Neural cell (in vitro differentiated cells): ENCODE data around the gene INO80D. TPM values are rescaled to one million over a fixed set of nuclear protein-coding genes. Genes with fewer than 3 reads are reported as not detected.

Experiments used
- H2AFZ ChIP-seq: fragments of 200-600, 300-800 bp; sonication (generic), shearing (Covaris generic); 2 replicates; pipeline ENCODE4 v1.6.0; 2014; ENCODE audit warnings: low read depth, mild to moderate bottlenecking, antibody characterized with exemption, low read length, moderate library complexity
- H3F3A ChIP-seq: fragments of 200-600 bp; shearing (Covaris generic); 2 replicates; pipeline ENCODE4 v1.6.1; 2016; ENCODE audit warnings: mild to moderate bottlenecking, moderate library complexity, mixed read lengths, antibody characterized with exemption, low read length; ENCODE audit not compliant: insufficient read depth, poor library complexity, severe bottlenecking
- H3K27ac ChIP-seq: fragments of 200-600, 300-800 bp; sonication (generic), shearing (Covaris generic); 2 replicates; pipeline ENCODE4 v1.5.1; 2014; ENCODE audit warnings: mild to moderate bottlenecking, low read length, moderate library complexity
- H3K27me3 ChIP-seq: fragments of 300-800, 200-600 bp; sonication (generic), shearing (Covaris generic); 2 replicates; pipeline ENCODE4 v1.6.0; 2014; ENCODE audit warnings: mild to moderate bottlenecking, low read depth, low read length, moderate library complexity; ENCODE audit not compliant: insufficient read depth
- H3K36me3 ChIP-seq: fragments of 300-800, 200-600 bp; sonication (generic), shearing (Covaris generic); 2 replicates; pipeline ENCODE4 v1.5.1; 2014; ENCODE audit warnings: mild to moderate bottlenecking, antibody characterized with exemption, low read length, moderate library complexity; ENCODE audit not compliant: insufficient read depth
- H3K4me2 ChIP-seq: fragments of 300-800, 200-600 bp; sonication (generic), shearing (Covaris generic); 2 replicates; pipeline ENCODE4 v1.6.0; 2014; ENCODE audit warnings: mild to moderate bottlenecking, low read length
- H3K4me3 ChIP-seq: fragments of 300-800, 200-600 bp; sonication (generic), shearing (Covaris generic); 2 replicates; pipeline ENCODE4 v1.5.1; 2014; ENCODE audit warnings: mild to moderate bottlenecking, low read length, moderate library complexity
- H3K79me2 ChIP-seq: fragments of 200-600 bp; shearing (Covaris generic); replicated peaks from 2 replicates; pipeline ENCODE4 v1.6.0; 2014; ENCODE audit warnings: mild to moderate bottlenecking, low read length, moderate library complexity; ENCODE audit not compliant: insufficient read depth
- H3K9ac ChIP-seq: fragments of 300-800, 200-600 bp; sonication (generic), shearing (Covaris generic); 2 replicates; pipeline ENCODE4 v1.6.1; 2016; ENCODE audit warnings: mild to moderate bottlenecking, low read length, mixed read lengths
- H3K9me2 ChIP-seq: fragments of 200-600 bp; shearing (Covaris generic); 2 replicates; pipeline ENCODE4 v1.6.1; 2016; ENCODE audit warnings: mild to moderate bottlenecking, low read length, mixed read lengths; ENCODE audit not compliant: insufficient read depth
- H3K9me3 ChIP-seq: fragments of 200-600, 300-800 bp; sonication (generic), shearing (Covaris generic); 2 replicates; pipeline ENCODE4 v1.6.1; 2016; ENCODE audit warnings: mild to moderate bottlenecking, mixed run types, low read length, moderate library complexity, mixed read lengths
- H4K20me1 ChIP-seq: fragments of 200-600 bp; shearing (Covaris generic); 2 replicates; pipeline ENCODE4 v1.6.1; 2016; ENCODE audit warnings: mild to moderate bottlenecking, mixed run types; ENCODE audit not compliant: insufficient read depth
- EP300 ChIP-seq: fragments of 450-650 bp; conservative IDR thresholded peaks from 2 replicates; pipeline ENCODE4 v1.6.1; 2014; ENCODE audit warnings: antibody characterized with exemption, mild to moderate bottlenecking, moderate library complexity; ENCODE audit not compliant: poor library complexity, severe bottlenecking
- EZH2 ChIP-seq: fragments of 200-600, 300-800 bp; shearing (Covaris generic), sonication (generic); IDR thresholded peaks from 2 replicates; pipeline ENCODE4 v1.6.1; 2014; ENCODE audit warnings: antibody characterized with exemption, low read length, borderline replicate concordance, mild to moderate bottlenecking; ENCODE audit not compliant: insufficient read depth, poor library complexity, severe bottlenecking
- MXI1 ChIP-seq: fragments of 450-650 bp; conservative IDR thresholded peaks from 2 replicates; pipeline ENCODE4 v1.6.1; 2014; ENCODE audit warnings: antibody characterized with exemption, mild to moderate bottlenecking; ENCODE audit not compliant: poor library complexity, severe bottlenecking
- POLR2AphosphoS5 ChIP-seq: IDR thresholded peaks from 2 replicates; pipeline ENCODE4 v1.6.1; 2012
- RAD21 ChIP-seq: fragments of 450-650 bp; conservative IDR thresholded peaks from 2 replicates; pipeline ENCODE4 v1.6.1; 2014; ENCODE audit warnings: antibody characterized with exemption, mild to moderate bottlenecking, moderate library complexity
- SMC3 ChIP-seq: fragments of 450-650 bp; conservative IDR thresholded peaks from 2 replicates; pipeline ENCODE4 v1.6.1; 2014; ENCODE audit warnings: antibody characterized with exemption, mild to moderate bottlenecking, moderate library complexity; ENCODE audit not compliant: poor library complexity
- TAF1 ChIP-seq: IDR thresholded peaks from 2 replicates; pipeline ENCODE4 v1.6.1; 2012; ENCODE audit warnings: low read depth
- polyA plus RNA-seq: library from polyadenylated mRNA; depleted of rRNA; stranded (reverse); fragments of >200 nt; gene quantifications from 2 replicates; pipeline ENCODE4 v1.2.3, GENCODE V29; 2014
- TF ChIP-seq, protein P1 (sequence below): IDR thresholded peaks from 2 replicates; pipeline ENCODE4 v1.6.1; 2012; ENCODE audit warnings: borderline replicate concordance
- TF ChIP-seq, protein P2 (sequence below): fragments of 450-650 bp; IDR thresholded peaks from 2 replicates; pipeline ENCODE4 v1.5.1; 2014; ENCODE audit warnings: antibody characterized with exemption, mild to moderate bottlenecking, moderate library complexity; ENCODE audit not compliant: poor library complexity, severe bottlenecking

Gene INO80D
- polyA plus RNA-seq, 1 donor from 2014 or later = 8.7 TPM

DNA sequence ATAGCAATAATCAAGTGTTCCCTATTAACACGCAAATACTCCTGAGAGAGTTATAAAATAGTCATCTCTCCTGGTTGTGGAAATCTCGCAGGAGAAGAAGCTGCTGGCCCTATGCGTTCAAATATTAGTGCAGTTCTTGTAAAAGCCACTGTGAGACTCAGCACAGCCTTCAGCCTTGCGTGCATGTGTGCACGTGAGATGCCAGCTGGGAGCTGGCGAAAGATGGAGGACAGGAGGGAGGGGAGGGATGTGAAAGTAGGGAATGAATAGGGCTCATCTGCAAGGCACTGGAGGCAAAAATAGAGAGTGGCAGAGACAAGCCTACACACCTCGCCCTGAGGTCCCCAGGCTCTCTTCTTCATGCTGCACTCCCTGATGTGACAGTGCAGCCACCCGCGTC is 126.5 kb downstream of the INO80D start:
- Histone ChIP-seq H3K4me2 (no peak overlapping the region), H3K9ac (no peak overlapping the region), H3K9me3 (no peaks in the 10 kb centered on the region), H3K36me3 (no peaks in the 10 kb centered on the region), H3K4me3 (no peak overlapping the region), H2AFZ (no peak overlapping the region), H3K79me2 (no peaks in the 10 kb centered on the region), H3F3A (no peaks in the 10 kb centered on the region), H4K20me1 (no peaks in the 10 kb centered on the region), H3K9me2 (no peaks in the 10 kb centered on the region), H3K27me3 (no peaks in the 10 kb centered on the region), H3K27ac (no peak overlapping the region)
- TF ChIP-seq EP300 = no peak
- TF ChIP-seq, protein P1, sequence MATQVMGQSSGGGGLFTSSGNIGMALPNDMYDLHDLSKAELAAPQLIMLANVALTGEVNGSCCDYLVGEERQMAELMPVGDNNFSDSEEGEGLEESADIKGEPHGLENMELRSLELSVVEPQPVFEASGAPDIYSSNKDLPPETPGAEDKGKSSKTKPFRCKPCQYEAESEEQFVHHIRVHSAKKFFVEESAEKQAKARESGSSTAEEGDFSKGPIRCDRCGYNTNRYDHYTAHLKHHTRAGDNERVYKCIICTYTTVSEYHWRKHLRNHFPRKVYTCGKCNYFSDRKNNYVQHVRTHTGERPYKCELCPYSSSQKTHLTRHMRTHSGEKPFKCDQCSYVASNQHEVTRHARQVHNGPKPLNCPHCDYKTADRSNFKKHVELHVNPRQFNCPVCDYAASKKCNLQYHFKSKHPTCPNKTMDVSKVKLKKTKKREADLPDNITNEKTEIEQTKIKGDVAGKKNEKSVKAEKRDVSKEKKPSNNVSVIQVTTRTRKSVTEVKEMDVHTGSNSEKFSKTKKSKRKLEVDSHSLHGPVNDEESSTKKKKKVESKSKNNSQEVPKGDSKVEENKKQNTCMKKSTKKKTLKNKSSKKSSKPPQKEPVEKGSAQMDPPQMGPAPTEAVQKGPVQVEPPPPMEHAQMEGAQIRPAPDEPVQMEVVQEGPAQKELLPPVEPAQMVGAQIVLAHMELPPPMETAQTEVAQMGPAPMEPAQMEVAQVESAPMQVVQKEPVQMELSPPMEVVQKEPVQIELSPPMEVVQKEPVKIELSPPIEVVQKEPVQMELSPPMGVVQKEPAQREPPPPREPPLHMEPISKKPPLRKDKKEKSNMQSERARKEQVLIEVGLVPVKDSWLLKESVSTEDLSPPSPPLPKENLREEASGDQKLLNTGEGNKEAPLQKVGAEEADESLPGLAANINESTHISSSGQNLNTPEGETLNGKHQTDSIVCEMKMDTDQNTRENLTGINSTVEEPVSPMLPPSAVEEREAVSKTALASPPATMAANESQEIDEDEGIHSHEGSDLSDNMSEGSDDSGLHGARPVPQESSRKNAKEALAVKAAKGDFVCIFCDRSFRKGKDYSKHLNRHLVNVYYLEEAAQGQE = no peak
- TF ChIP-seq EZH2 = no peak
- TF ChIP-seq SMC3 = no peak
- no peak for TF ChIP-seq RAD21
- TF ChIP-seq TAF1 = no peak
- TF ChIP-seq MXI1 = no peak
- TF ChIP-seq, protein P2, sequence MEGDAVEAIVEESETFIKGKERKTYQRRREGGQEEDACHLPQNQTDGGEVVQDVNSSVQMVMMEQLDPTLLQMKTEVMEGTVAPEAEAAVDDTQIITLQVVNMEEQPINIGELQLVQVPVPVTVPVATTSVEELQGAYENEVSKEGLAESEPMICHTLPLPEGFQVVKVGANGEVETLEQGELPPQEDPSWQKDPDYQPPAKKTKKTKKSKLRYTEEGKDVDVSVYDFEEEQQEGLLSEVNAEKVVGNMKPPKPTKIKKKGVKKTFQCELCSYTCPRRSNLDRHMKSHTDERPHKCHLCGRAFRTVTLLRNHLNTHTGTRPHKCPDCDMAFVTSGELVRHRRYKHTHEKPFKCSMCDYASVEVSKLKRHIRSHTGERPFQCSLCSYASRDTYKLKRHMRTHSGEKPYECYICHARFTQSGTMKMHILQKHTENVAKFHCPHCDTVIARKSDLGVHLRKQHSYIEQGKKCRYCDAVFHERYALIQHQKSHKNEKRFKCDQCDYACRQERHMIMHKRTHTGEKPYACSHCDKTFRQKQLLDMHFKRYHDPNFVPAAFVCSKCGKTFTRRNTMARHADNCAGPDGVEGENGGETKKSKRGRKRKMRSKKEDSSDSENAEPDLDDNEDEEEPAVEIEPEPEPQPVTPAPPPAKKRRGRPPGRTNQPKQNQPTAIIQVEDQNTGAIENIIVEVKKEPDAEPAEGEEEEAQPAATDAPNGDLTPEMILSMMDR = no peak
- TF ChIP-seq POLR2AphosphoS5 = no peak

DNA sequence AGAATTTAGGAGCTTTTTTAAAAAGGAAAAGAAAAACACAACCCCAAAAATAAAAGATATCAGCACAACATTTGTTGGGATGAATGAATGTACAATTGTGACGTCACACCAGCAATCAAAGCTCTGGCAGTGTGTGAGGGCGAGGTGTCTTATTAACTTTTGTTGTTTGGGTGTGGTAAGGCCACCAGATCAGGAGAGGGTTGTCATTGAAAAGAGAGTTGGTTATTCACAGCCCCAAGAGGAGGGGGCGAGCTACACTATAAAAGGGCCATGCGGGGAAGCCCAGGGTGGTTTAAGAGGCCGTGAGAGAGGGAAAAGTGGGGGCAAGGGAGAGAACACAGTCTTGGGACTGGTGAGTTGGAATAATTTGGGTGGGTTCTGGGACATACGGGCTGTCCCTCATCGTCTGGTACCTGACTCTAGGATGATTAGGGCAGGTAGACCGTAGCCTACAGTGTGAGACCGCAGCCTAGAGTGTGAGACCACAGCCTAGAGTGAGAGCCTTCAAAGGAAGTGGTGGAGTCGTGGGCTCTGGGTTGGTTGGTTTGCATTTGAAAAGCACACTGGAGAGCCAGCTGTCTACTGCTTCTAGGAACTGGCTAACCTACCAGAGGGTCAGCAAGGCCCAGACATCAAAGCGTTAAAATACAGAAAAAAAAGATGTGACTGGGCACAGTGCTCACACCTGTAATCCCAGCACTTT is 128.4 kb downstream of the INO80D start:
- H3K27me3 ChIP-seq = no peaks in the 10 kb centered on the region
- no peak overlapping the region for H2AFZ ChIP-seq
- no peaks in the 10 kb centered on the region for H3K36me3 ChIP-seq
- no peak overlapping the region for H3K27ac ChIP-seq
- no peak overlapping the region for H3K4me2 ChIP-seq
- H3F3A ChIP-seq = no peaks in the 10 kb centered on the region
- H3K4me3 ChIP-seq = no peak overlapping the region
- TF ChIP-seq, protein P2 = no peak
- no peak for TF ChIP-seq EZH2
- no peaks in the 10 kb centered on the region for H4K20me1 ChIP-seq
- no peaks in the 10 kb centered on the region for H3K79me2 ChIP-seq
- H3K9me3 ChIP-seq = no peaks in the 10 kb centered on the region
- no peaks in the 10 kb centered on the region for H3K9me2 ChIP-seq
- no peak overlapping the region for H3K9ac ChIP-seq
